T-helper 2 cell treated with Interferon-gamma antibody and Interleukin-4, amounts not matched to agents 100 ng/mL and 5 ng/mL, for 36 hours (primary cell): Measurements from ENCODE around the gene MSI2. TPM values are rescaled to one million over a fixed set of nuclear protein-coding genes. Genes with fewer than 3 reads are reported as not detected.

ENCODE experiments used
- intact Hi-C: fragments of 100-400 bp; cut with micrococcal nuclease; formaldehyde crosslinking; loops from one replicate; pipeline ENCODE4 v1.15.1; 2023
- total RNA-seq: library from RNA; stranded (reverse); gene quantifications from 2 replicates; pipeline ENCODE4 v1.2.3, GENCODE V29; 2022

MSI2 gene
- total RNA-seq, 1 donor from 2014 or later: 140 TPM

- intact Hi-C loops: loop anchor here (5.0 kb wide), 1 partner anchor 35 kb away; no protein-coding TSS in a partner anchor
Observed at GRCh38 chr17:57407287-57408070, 151.2 kb downstream of the MSI2 start.

- intact Hi-C loops: loop anchor here (5.0 kb wide), 1 partner anchor 34 kb away; no protein-coding TSS in a partner anchor
Observed at GRCh38 chr17:57408071-57408811, 151.9 kb downstream of the MSI2 start.

- intact Hi-C loops: no loop called here
Observed at GRCh38 chr17:57410169-57410568, 153.8 kb downstream of the MSI2 start.

GRCh38 chr17:57412520-57413096, 156.3 kb downstream of the MSI2 start:
- intact Hi-C loops: no loop called here

- intact Hi-C loops: no loop called here
Observed at GRCh38 chr17:57413848-57414651, 157.7 kb downstream of the MSI2 start.

- intact Hi-C loops: no loop called here
Observed at GRCh38 chr17:57415751-57416207, 159.5 kb downstream of the MSI2 start.

GRCh38 chr17:57416369-57416768, 160.0 kb downstream of the MSI2 start:
- intact Hi-C loops: no loop called here

GRCh38 chr17:57417956-57418355, 161.6 kb downstream of the MSI2 start:
- intact Hi-C loops: no loop called here

- intact Hi-C loops: no loop called here
Observed at GRCh38 chr17:57418463-57419246, 162.3 kb downstream of the MSI2 start.

- intact Hi-C loops: no loop called here
Observed at GRCh38 chr17:57419940-57420550, 163.7 kb downstream of the MSI2 start.

GRCh38 chr17:57420734-57421717, 164.7 kb downstream of the MSI2 start:
- intact Hi-C loops: no loop called here

- intact Hi-C loops: no loop called here
Observed at GRCh38 chr17:57422574-57423164, 166.3 kb downstream of the MSI2 start.

- intact Hi-C loops: no loop called here
Observed at GRCh38 chr17:57423541-57423940, 167.2 kb downstream of the MSI2 start.

GRCh38 chr17:57424273-57424672, 167.9 kb downstream of the MSI2 start:
- intact Hi-C loops: no loop called here

GRCh38 chr17:57424777-57425188, 168.5 kb downstream of the MSI2 start:
- intact Hi-C loops: no loop called here

GRCh38 chr17:57425431-57425830, 169.1 kb downstream of the MSI2 start:
- intact Hi-C loops: no loop called here

- intact Hi-C loops: no loop called here
Observed at GRCh38 chr17:57425903-57426880, 169.9 kb downstream of the MSI2 start.
